HEK293T (cell line): ENCODE data around the gene DSP.

Experiments used
- BHLHE40 ChIP-seq: fragments of 450-650 bp; IDR thresholded peaks from 2 replicates; pipeline ENCODE4 v1.6.1; 2016; ENCODE audit warnings: mild to moderate bottlenecking, moderate library complexity, borderline replicate concordance
- ELF4 ChIP-seq: fragments of 450-650 bp; IDR thresholded peaks from 2 replicates; pipeline ENCODE4 v1.6.1; 2017; ENCODE audit warnings: antibody characterized with exemption
- FOXK2 ChIP-seq: fragments of 450-650 bp; IDR thresholded peaks from 2 replicates; pipeline ENCODE4 v1.6.1; 2016; ENCODE audit warnings: mild to moderate bottlenecking
- HDGF ChIP-seq: fragments of 450-650 bp; IDR thresholded peaks from 2 replicates; pipeline ENCODE4 v1.6.1; 2017; ENCODE audit warnings: antibody characterized with exemption, borderline replicate concordance
- LEF1 ChIP-seq: fragments of 450-650 bp; IDR thresholded peaks from 2 replicates; pipeline ENCODE4 v1.6.1; 2017; ENCODE audit warnings: mild to moderate bottlenecking, borderline replicate concordance
- ZNF384 ChIP-seq: fragments of 450-650 bp; IDR thresholded peaks from 2 replicates; pipeline ENCODE4 v1.6.1; 2016

GRCh38 chr6:7630792-7631191, 89.3 kb downstream of the DSP start:
- TF ChIP-seq ZNF384: no peak
- no peak for TF ChIP-seq ELF4
- TF ChIP-seq HDGF: no peak
- TF ChIP-seq LEF1: no peak
- TF ChIP-seq BHLHE40: no peak
- no peak for TF ChIP-seq FOXK2
